A673 (cell line): ENCODE results near the gene RMND1. TPM values are rescaled to one million over a fixed set of nuclear protein-coding genes. Genes with fewer than 3 reads are reported as not detected.

ENCODE experiments used
- BruUV-seq: library from RNA; stranded (reverse); fragments of 400-500 nt; replicated peaks from 2 replicates; lab custom pipeline; 2021; lab: Mats Ljungman, UMichigan
- CTCF ChIA-PET: fragments of 300-600 bp; sonication (Branson Sonifier 250); formaldehyde crosslinking; loops from one replicate; lab custom pipeline; 2022; ENCODE audit warnings: antibody characterized with exemption; lab: Charles Lee
- POLR2A ChIA-PET: fragments of 300-600 bp; sonication (Branson Sonifier 250); formaldehyde crosslinking; loops from one replicate; lab custom pipeline; 2022; ENCODE audit warnings: antibody characterized with exemption; ENCODE audit not compliant: low non-redundant PET; lab: Charles Lee
- DNase-seq: peaks from one replicate; pipeline ENCODE4 v3.0.0-alpha.2; 2015; ENCODE audit warnings: low spot score
- H3K27ac ChIP-seq: fragments of 200-600 bp; sonication (generic); 2 replicates; pipeline ENCODE4 v1.5.1; 2016; ENCODE audit warnings: mixed run types, low read depth, mild to moderate bottlenecking, mixed read lengths, antibody characterized with exemption, low read length; ENCODE audit not compliant: poor library complexity, severe bottlenecking
- H3K27me3 ChIP-seq: fragments of 200-600 bp; sonication (generic); replicated peaks from 2 replicates; pipeline ENCODE4 v1.6.1; 2017; ENCODE audit warnings: mixed run types, low read depth, mild to moderate bottlenecking, mixed read lengths, antibody characterized with exemption, low read length; ENCODE audit not compliant: insufficient read depth, poor library complexity
- H3K36me3 ChIP-seq: fragments of 200-600 bp; sonication (generic); 2 replicates; pipeline ENCODE4 v1.6.1; 2016; ENCODE audit warnings: mixed run types, mild to moderate bottlenecking, mixed read lengths, antibody characterized with exemption, low read length; ENCODE audit not compliant: insufficient read depth, poor library complexity, severe bottlenecking
- H3K4me1 ChIP-seq: fragments of 200-600 bp; sonication (generic); 2 replicates; pipeline ENCODE4 v1.6.1; 2017; ENCODE audit warnings: mixed run types, mild to moderate bottlenecking, mixed read lengths, antibody characterized with exemption, low read length; ENCODE audit not compliant: insufficient read depth, poor library complexity, severe bottlenecking
- H3K4me3 ChIP-seq: fragments of 200-600 bp; sonication (generic); 2 replicates; pipeline ENCODE4 v1.5.1; 2016; ENCODE audit warnings: low read depth, mixed run types, mild to moderate bottlenecking, mixed read lengths, low read length; ENCODE audit not compliant: poor library complexity, severe bottlenecking
- H3K9me3 ChIP-seq: fragments of 200-600 bp; sonication (generic); 2 replicates; pipeline ENCODE4 v1.6.1; 2016; ENCODE audit warnings: mixed run types, low read depth, mild to moderate bottlenecking, mixed read lengths, antibody characterized with exemption, low read length; ENCODE audit not compliant: poor library complexity, severe bottlenecking
- CTCF ChIP-seq: fragments of 300-800, 200-600 bp; sonication (generic); conservative IDR thresholded peaks from 2 replicates; pipeline ENCODE4 v1.5.1; 2017; ENCODE audit warnings: low read depth, mild to moderate bottlenecking, antibody characterized with exemption, low read length, moderate library complexity, mixed read lengths
- EZH2 ChIP-seq: fragments of 200-600 bp; sonication (generic); IDR thresholded peaks from 2 replicates; pipeline ENCODE4 v1.6.1; 2017; ENCODE audit warnings: borderline replicate concordance, low read depth, mild to moderate bottlenecking, mixed read lengths, antibody characterized with exemption, low read length; ENCODE audit not compliant: poor library complexity, severe bottlenecking
- intact Hi-C: fragments of 100-400 bp; cut with micrococcal nuclease; formaldehyde crosslinking; loops from one replicate; pipeline ENCODE4 v1.10.0; 2022; ENCODE audit not compliant: unreplicated experiment
- total RNA-seq: library from RNA; stranded (reverse); gene quantifications from 2 replicates; pipeline ENCODE4 v1.2.3, GENCODE V29; 2021

The RMND1 gene
- total RNA-seq, 1 experiment from 2014 or later, result 25.6 TPM

- Histone ChIP-seq H3K4me3 (no peak overlapping the region), H3K27me3 (no peaks in the 10 kb centered on the region), H3K27ac (no peak overlapping the region), H3K36me3 (peaks cover 67% of the 10 kb centered on the region), H3K9me3 (no peaks in the 10 kb centered on the region), H3K4me1 (no peaks in the 10 kb centered on the region)
- TF ChIP-seq EZH2 (no peak), CTCF (no peak)
- ChIA-PET POLR2A (no interaction called here), CTCF (no interaction called here)
- intact Hi-C loops, result no loop called here
- DNase-seq, result no peak
- no TSS peak for BruUV-seq
Measured at GRCh38 chr6:151414641-151415260, 37.2 kb downstream of the RMND1 start.

- no peak for TF ChIP-seq EZH2
- no peak for TF ChIP-seq CTCF
- CTCF ChIA-PET, result no interaction called here
- H3K4me1 ChIP-seq, result no peaks in the 10 kb centered on the region
- intact Hi-C loops, result no loop called here
- H3K27me3 ChIP-seq, result no peaks in the 10 kb centered on the region
- H3K4me3 ChIP-seq, result no peak overlapping the region
- H3K36me3 ChIP-seq, result peaks cover 65% of the 10 kb centered on the region
- no peaks in the 10 kb centered on the region for H3K9me3 ChIP-seq
- DNase-seq, result no peak
- no TSS peak for BruUV-seq
- POLR2A ChIA-PET, result no interaction called here
- H3K27ac ChIP-seq, result no peak overlapping the region
Measured at GRCh38 chr6:151413372-151414145, 38.4 kb downstream of the RMND1 start.

GRCh38 chr6:151412909-151413308 lies 39.0 kb downstream of the RMND1 start:
- ChIA-PET CTCF (no interaction called here), POLR2A (no interaction called here)
- TF ChIP-seq EZH2 (no peak), CTCF (no peak)
- H3K9me3 ChIP-seq, result no peaks in the 10 kb centered on the region
- no peaks in the 10 kb centered on the region for H3K27me3 ChIP-seq
- BruUV-seq, result no TSS peak
- no peak overlapping the region for H3K4me3 ChIP-seq
- H3K36me3 ChIP-seq, result peaks cover 69% of the 10 kb centered on the region
- no peaks in the 10 kb centered on the region for H3K4me1 ChIP-seq
- intact Hi-C loops, result no loop called here
- no peak for DNase-seq
- H3K27ac ChIP-seq, result no peak overlapping the region
